ENCODE results near the gene FOCAD. TPM values are rescaled to one million over a fixed set of nuclear protein-coding genes. Genes with fewer than 3 reads are reported as not detected.

The FOCAD gene
- total RNA-seq, 1 experiment from 2014 or later = 40.7 TPM

DNA sequence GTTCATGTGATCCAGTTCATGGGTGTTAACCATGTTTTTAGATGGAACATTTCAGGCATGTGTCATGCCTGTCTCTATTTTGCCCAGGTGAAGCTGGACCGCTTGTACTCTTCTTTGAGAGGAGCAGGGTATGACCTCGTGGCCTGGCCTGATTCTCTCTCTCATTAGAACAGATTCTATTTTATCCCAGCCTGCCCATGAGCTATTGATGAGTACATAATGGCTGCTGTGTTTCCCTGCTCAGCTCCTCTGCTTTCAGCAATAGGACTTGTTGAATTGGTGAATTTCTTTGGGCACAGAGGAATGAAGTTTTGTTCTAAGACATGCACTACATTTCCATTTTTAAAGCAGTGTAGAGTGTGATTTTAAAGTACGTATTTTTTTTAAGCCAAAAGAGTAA, 261.2 kb downstream of the FOCAD start:
- Histone ChIP-seq H3K27ac (ENCODE audit: low read depth, low read length) (no peak overlapping the region), H2AFZ (ENCODE audit: low read depth, low read length, poor library complexity, severe bottlenecking) (no peak overlapping the region), H3K27me3 (ENCODE audit: insufficient read depth, low read length) (no peaks in the 10 kb centered on the region), H3K4me1 (ENCODE audit: control insufficient read depth in 1 of 2, insufficient read depth in 2 of 2, low read length in 2 of 2) (no peaks in the 10 kb centered on the region), H3K79me2 (ENCODE audit: insufficient read depth, low read length) (no peaks in the 10 kb centered on the region), H3K9me2 (ENCODE audit: insufficient read depth) (no peaks in the 10 kb centered on the region), H3K4me3 (replicated peaks in 1 of 2; ENCODE audit: low read depth in 1 of 2, low read length in 2 of 2) (no peak overlapping the region), H3K36me3 (ENCODE audit: control insufficient read depth in 1 of 2, insufficient read depth in 2 of 2, low read length in 2 of 2) (no peaks in the 10 kb centered on the region), H3K4me2 (ENCODE audit: low read length) (no peak overlapping the region), H4K20me1 (ENCODE audit: insufficient read depth) (no peaks in the 10 kb centered on the region), H3K9ac (ENCODE audit: low read length) (no peak overlapping the region), H3K9me3 (ENCODE audit: control insufficient read depth in 1 of 2, insufficient read depth in 1 of 2, low read depth in 1 of 2, low read length in 2 of 2) (no peaks in the 10 kb centered on the region)
- ChIA-PET RAD21 (ENCODE audit: low non-redundant PET in 1 of 2, low total read pairs in 2 of 2, uncharacterized antibody in 2 of 2, unreplicated experiment in 2 of 2) (no interaction called here), POLR2A (no interaction called here), CTCF (no interaction called here)
- TF ChIP-seq EZH2 (IDR thresholded peaks at IDR 0.05) (no peak), CBX3 (IDR thresholded peaks at IDR 0.05; ENCODE audit: low read depth) (no peak), EGR1 (IDR thresholded peaks at IDR 0.05; ENCODE audit: low read depth) (no peak)
- TF ChIP-seq, protein P1, sequence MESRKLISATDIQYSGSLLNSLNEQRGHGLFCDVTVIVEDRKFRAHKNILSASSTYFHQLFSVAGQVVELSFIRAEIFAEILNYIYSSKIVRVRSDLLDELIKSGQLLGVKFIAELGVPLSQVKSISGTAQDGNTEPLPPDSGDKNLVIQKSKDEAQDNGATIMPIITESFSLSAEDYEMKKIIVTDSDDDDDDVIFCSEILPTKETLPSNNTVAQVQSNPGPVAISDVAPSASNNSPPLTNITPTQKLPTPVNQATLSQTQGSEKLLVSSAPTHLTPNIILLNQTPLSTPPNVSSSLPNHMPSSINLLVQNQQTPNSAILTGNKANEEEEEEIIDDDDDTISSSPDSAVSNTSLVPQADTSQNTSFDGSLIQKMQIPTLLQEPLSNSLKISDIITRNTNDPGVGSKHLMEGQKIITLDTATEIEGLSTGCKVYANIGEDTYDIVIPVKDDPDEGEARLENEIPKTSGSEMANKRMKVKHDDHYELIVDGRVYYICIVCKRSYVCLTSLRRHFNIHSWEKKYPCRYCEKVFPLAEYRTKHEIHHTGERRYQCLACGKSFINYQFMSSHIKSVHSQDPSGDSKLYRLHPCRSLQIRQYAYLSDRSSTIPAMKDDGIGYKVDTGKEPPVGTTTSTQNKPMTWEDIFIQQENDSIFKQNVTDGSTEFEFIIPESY (IDR thresholded peaks at IDR 0.05; ENCODE audit: extremely low read depth, insufficient replicate concordance, low read length) = no peak
- TF ChIP-seq, protein P2, sequence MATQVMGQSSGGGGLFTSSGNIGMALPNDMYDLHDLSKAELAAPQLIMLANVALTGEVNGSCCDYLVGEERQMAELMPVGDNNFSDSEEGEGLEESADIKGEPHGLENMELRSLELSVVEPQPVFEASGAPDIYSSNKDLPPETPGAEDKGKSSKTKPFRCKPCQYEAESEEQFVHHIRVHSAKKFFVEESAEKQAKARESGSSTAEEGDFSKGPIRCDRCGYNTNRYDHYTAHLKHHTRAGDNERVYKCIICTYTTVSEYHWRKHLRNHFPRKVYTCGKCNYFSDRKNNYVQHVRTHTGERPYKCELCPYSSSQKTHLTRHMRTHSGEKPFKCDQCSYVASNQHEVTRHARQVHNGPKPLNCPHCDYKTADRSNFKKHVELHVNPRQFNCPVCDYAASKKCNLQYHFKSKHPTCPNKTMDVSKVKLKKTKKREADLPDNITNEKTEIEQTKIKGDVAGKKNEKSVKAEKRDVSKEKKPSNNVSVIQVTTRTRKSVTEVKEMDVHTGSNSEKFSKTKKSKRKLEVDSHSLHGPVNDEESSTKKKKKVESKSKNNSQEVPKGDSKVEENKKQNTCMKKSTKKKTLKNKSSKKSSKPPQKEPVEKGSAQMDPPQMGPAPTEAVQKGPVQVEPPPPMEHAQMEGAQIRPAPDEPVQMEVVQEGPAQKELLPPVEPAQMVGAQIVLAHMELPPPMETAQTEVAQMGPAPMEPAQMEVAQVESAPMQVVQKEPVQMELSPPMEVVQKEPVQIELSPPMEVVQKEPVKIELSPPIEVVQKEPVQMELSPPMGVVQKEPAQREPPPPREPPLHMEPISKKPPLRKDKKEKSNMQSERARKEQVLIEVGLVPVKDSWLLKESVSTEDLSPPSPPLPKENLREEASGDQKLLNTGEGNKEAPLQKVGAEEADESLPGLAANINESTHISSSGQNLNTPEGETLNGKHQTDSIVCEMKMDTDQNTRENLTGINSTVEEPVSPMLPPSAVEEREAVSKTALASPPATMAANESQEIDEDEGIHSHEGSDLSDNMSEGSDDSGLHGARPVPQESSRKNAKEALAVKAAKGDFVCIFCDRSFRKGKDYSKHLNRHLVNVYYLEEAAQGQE (IDR thresholded peaks at IDR 0.05; ENCODE audit: low read depth) = no peak
- TF ChIP-seq, protein P3, sequence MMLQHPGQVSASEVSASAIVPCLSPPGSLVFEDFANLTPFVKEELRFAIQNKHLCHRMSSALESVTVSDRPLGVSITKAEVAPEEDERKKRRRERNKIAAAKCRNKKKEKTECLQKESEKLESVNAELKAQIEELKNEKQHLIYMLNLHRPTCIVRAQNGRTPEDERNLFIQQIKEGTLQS (IDR thresholded peaks at IDR 0.05) = no peak
- no TSS peak for BruUV-seq (replicated peaks)
- intact Hi-C loops (cut with micrococcal nuclease) = no loop called here
- DNase-seq (ENCODE audit: low read depth, low spot score) (no peak), ATAC-seq (no peak)

Measured in HCT116 (cell line).